Measurements from ENCODE around the gene SPRED3. TPM values are rescaled to one million over a fixed set of nuclear protein-coding genes. Genes with fewer than 3 reads are reported as not detected.

SPRED3 gene
- total and polyA plus RNA-seq, 9 of the 15 experiments (the other 6 are each of a cell fraction or from before 2014, with no cell fraction given), result 0.05 to 1.3 (median 0.36) TPM

DNA sequence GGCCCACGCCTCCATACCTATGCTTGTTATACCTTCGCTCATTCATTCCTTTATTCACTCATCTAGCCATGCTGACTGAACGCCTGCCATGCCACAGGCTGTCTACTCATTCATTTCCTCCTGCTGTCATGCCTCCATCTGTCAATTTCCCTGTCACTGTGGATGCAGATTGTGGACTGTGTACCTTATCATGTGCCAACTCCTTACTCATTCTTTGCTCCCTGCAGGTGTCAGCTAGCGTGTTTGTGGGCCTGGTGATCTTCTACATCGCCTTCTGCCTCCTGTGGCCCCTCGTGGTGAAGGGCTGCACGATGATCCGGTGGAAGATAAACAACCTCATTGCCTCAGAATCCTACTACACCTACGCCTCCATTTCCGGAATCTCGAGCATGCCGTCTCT, 18.2 kb upstream of the SPRED3 start (continued):
- TF ChIP-seq MAX (CRISPR knock-in tag; IDR thresholded peaks at IDR 0.05) (peak; percentile 76), SMARCA4 (IDR thresholded peaks at IDR 0.05) (no peak), MIER1 (IDR thresholded peaks at IDR 0.05; ENCODE audit: low read depth) (no peak), CBFA2T2 (conservative IDR thresholded peaks at IDR 0.05) (peak; percentile 90), ZFP36 (IDR thresholded peaks at IDR 0.05; ENCODE audit: low read depth, low read length, partially characterized antibody) (peak; percentile 19), NCOR1 (IDR thresholded peaks at IDR 0.05) (peak; percentile 60; the same call in 1 of the 2 replicates), PBX2 (CRISPR knock-in tag; IDR thresholded peaks at IDR 0.05; ENCODE audit: low read depth) (no peak), PBX2 (tag; conservative IDR thresholded peaks at IDR 0.05; ENCODE audit: low read depth) (peak; percentile 54), NR4A1 (CRISPR knock-in tag; IDR thresholded peaks at IDR 0.05) (no peak), NR4A1 (tag; IDR thresholded peaks at IDR 0.05) (no peak), SREBF2 (CRISPR knock-in tag; IDR thresholded peaks at IDR 0.05) (no peak), TCF3 (CRISPR knock-in tag; IDR thresholded peaks at IDR 0.05) (peak; percentile 76), STAT5A (IDR thresholded peaks at IDR 0.05; ENCODE audit: borderline replicate concordance, low read length) (peak; percentile 50; the same call in 1 of the 2 replicates), GATA2 (CRISPR knock-in tag; IDR thresholded peaks at IDR 0.05) (peak; percentile 55; the same call in 1 of the 2 replicates), ARID1B (IDR thresholded peaks at IDR 0.05) (peak; percentile 70), TFAP4 (CRISPR knock-in tag; IDR thresholded peaks at IDR 0.05; ENCODE audit: borderline replicate concordance) (0 out of 2 replicates have a peak, but pooled peaks have one; percentile 20), PML (IDR thresholded peaks at IDR 0.05; ENCODE audit: low read length) (peak; percentile 31; the same call in 1 of the 2 replicates)
- TF ChIP-seq, protein P1, sequence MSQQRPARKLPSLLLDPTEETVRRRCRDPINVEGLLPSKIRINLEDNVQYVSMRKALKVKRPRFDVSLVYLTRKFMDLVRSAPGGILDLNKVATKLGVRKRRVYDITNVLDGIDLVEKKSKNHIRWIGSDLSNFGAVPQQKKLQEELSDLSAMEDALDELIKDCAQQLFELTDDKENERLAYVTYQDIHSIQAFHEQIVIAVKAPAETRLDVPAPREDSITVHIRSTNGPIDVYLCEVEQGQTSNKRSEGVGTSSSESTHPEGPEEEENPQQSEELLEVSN (IDR thresholded peaks at IDR 0.05; ENCODE audit: borderline replicate concordance in 1 of 2, extremely low read depth in 1 of 2, insufficient read depth in 1 of 2, insufficient read length in 1 of 2, low read depth in 1 of 2, low read length in 1 of 2, poor library complexity in 1 of 2, severe bottlenecking in 1 of 2), result peak in 1 of 2 experiments; percentile 28
- TF ChIP-seq, protein P2, sequence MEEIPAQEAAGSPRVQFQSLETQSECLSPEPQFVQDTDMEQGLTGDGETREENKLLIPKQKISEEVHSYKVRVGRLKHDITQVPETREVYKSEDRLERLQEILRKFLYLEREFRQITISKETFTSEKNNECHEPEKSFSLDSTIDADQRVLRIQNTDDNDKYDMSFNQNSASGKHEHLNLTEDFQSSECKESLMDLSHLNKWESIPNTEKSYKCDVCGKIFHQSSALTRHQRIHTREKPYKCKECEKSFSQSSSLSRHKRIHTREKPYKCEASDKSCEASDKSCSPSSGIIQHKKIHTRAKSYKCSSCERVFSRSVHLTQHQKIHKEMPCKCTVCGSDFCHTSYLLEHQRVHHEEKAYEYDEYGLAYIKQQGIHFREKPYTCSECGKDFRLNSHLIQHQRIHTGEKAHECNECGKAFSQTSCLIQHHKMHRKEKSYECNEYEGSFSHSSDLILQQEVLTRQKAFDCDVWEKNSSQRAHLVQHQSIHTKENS (CRISPR knock-in tag; IDR thresholded peaks at IDR 0.05), result no peak
- TF ChIP-seq, protein P3, sequence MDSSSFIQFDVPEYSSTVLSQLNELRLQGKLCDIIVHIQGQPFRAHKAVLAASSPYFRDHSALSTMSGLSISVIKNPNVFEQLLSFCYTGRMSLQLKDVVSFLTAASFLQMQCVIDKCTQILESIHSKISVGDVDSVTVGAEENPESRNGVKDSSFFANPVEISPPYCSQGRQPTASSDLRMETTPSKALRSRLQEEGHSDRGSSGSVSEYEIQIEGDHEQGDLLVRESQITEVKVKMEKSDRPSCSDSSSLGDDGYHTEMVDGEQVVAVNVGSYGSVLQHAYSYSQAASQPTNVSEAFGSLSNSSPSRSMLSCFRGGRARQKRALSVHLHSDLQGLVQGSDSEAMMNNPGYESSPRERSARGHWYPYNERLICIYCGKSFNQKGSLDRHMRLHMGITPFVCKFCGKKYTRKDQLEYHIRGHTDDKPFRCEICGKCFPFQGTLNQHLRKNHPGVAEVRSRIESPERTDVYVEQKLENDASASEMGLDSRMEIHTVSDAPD (CRISPR knock-in tag; IDR thresholded peaks at IDR 0.05), result no peak
